ENCODE data around the gene SPPL3.

GRCh38 chr12:120748242-120748641 is 155.9 kb downstream of the SPPL3 start:
- no peak for TF ChIP-seq POLR2A (IDR thresholded peaks at IDR 0.05; ENCODE audit: low read depth, low read length)
- no peak for TF ChIP-seq POLR2AphosphoS5 (IDR thresholded peaks at IDR 0.05; ENCODE audit: low read depth, low read length)

All from GM12892 (cell line).